Hindlimb muscle (tissue), 1 donor: ENCODE results near the gene MINPP1. TPM values are rescaled to one million over a fixed set of nuclear protein-coding genes. Genes with fewer than 3 reads are reported as not detected.
"Not testable (repeated sequence)": the region's sequence is repeated elsewhere in the genome, so short reads cannot be mapped to it uniquely, and the experiment has no call there.

Experiments used
- DNase-seq: peaks from one replicate; pipeline ENCODE4 v3.0.0-alpha.2; 2013
- polyA plus RNA-seq: library from polyadenylated mRNA; unstranded; fragments of 120-200 nt; gene quantifications from one replicate; pipeline ENCODE4 v1.2.1, GENCODE V29; 2013; ENCODE audit not compliant: insufficient read length

The MINPP1 gene
- polyA plus RNA-seq: 15.9 TPM

GRCh38 chr10:87504640-87505365 lies at the start of gene MINPP1:
MINPP1 (plus strand) TSS chr10:87504893; CDS start chr10:87504916, 23 bp downstream.
- DNase-seq: peak; percentile 85

- DNase-seq: not testable (repeated sequence)
These were observed 48.0 kb upstream of the MINPP1 start for GRCh38 chr10:87456586-87457220.

GRCh38 chr10:87461751-87462150 lies 42.9 kb upstream of the MINPP1 start:
- not testable (repeated sequence) for DNase-seq

- DNase-seq: not testable (repeated sequence)
These were observed 37.8 kb upstream of the MINPP1 start for GRCh38 chr10:87466849-87467248.

- not testable (repeated sequence) for DNase-seq
These were observed 16.0 kb upstream of the MINPP1 start for GRCh38 chr10:87488733-87489132.

GRCh38 chr10:87490285-87490684 lies 14.4 kb upstream of the MINPP1 start:
- DNase-seq: not testable (repeated sequence)

- not testable (repeated sequence) for DNase-seq
These were observed 12.2 kb upstream of the MINPP1 start for GRCh38 chr10:87492450-87492849.

- DNase-seq: not testable (repeated sequence)
These were observed 9.2 kb upstream of the MINPP1 start for GRCh38 chr10:87495446-87495845.

GRCh38 chr10:87497386-87497785 lies 7.3 kb upstream of the MINPP1 start:
- not testable (repeated sequence) for DNase-seq

GRCh38 chr10:87498106-87498789 lies 6.4 kb upstream of the MINPP1 start:
- not testable (repeated sequence) for DNase-seq

GRCh38 chr10:87500646-87501048 lies 4.0 kb upstream of the MINPP1 start:
- DNase-seq: no peak

GRCh38 chr10:87503401-87503800 lies 1.3 kb upstream of the MINPP1 start:
- DNase-seq: no peak

GRCh38 chr10:87503886-87504285 lies 807 bp upstream of the MINPP1 start:
- peak; percentile 1 for DNase-seq

GRCh38 chr10:87504307-87504639 lies 420 bp upstream of the MINPP1 start:
- DNase-seq: no peak

- peak; percentile 25 for DNase-seq
These were observed 846 bp downstream of the MINPP1 start for GRCh38 chr10:87505366-87506111.

GRCh38 chr10:87506956-87507355 lies 2.3 kb downstream of the MINPP1 start:
- no peak for DNase-seq

- no peak for DNase-seq
These were observed 3.3 kb downstream of the MINPP1 start for GRCh38 chr10:87507879-87508483.

GRCh38 chr10:87508837-87509236 lies 4.1 kb downstream of the MINPP1 start:
- no peak for DNase-seq

- no peak for DNase-seq
These were observed 5.3 kb downstream of the MINPP1 start for GRCh38 chr10:87510025-87510424.

- DNase-seq: no peak
These were observed 6.8 kb downstream of the MINPP1 start for GRCh38 chr10:87511526-87511925.

GRCh38 chr10:87518937-87519336 lies 14.2 kb downstream of the MINPP1 start:
- no peak for DNase-seq

- no peak for DNase-seq
These were observed 14.9 kb downstream of the MINPP1 start for GRCh38 chr10:87519582-87519981.
